ENCODE results near the gene MED17. TPM values are rescaled to one million over a fixed set of nuclear protein-coding genes. Genes with fewer than 3 reads are reported as not detected.

Gene MED17
- total and polyA plus RNA-seq, 2 of the 13 experiments (the other 11 are each of a cell fraction or from before 2014, with no cell fraction given): 23.1 to 37.0 TPM

GRCh38 chr11:93821617-93822016 lies 37.5 kb downstream of the MED17 start (continued):
- peak; percentile 75 for TF ChIP-seq FOXP4 (CRISPR knock-in tag; IDR thresholded peaks at IDR 0.05)
- TF ChIP-seq CREB1 (IDR thresholded peaks at IDR 0.05): no peak
- TF ChIP-seq CREB1 (CRISPR knock-in tag; IDR thresholded peaks at IDR 0.05): 0 out of 2 replicates have a peak, but pooled peaks have one; percentile 23
- TF ChIP-seq ZNF614 (CRISPR knock-in tag; IDR thresholded peaks at IDR 0.05; ENCODE audit: borderline replicate concordance): no peak
- no peak for TF ChIP-seq BATF2 (CRISPR knock-in tag; IDR thresholded peaks at IDR 0.05)
- peak; percentile 68 for TF ChIP-seq NCOA2 (CRISPR knock-in tag; IDR thresholded peaks at IDR 0.05)
- peak; percentile 41; the same call in 1 of the 2 replicates for TF ChIP-seq KDM6A (CRISPR knock-in tag; IDR thresholded peaks at IDR 0.05; ENCODE audit: low read depth)
- peak; percentile 78 for TF ChIP-seq HNF4A (CRISPR knock-in tag; IDR thresholded peaks at IDR 0.05)
- TF ChIP-seq SOX5 (CRISPR knock-in tag; IDR thresholded peaks at IDR 0.05; ENCODE audit: borderline replicate concordance): peak; percentile 66
- TF ChIP-seq CENPT (CRISPR knock-in tag; IDR thresholded peaks at IDR 0.05; ENCODE audit: low read depth): no peak
- no peak for TF ChIP-seq SOX6 (IDR thresholded peaks at IDR 0.05)
- peak; percentile 84 for TF ChIP-seq SOX6 (CRISPR knock-in tag; IDR thresholded peaks at IDR 0.05)
- 0 out of 2 replicates have a peak, but pooled peaks have one; percentile 2 for TF ChIP-seq SIX4 (CRISPR knock-in tag; IDR thresholded peaks at IDR 0.05)
- TF ChIP-seq ARID5B (CRISPR knock-in tag; IDR thresholded peaks at IDR 0.05): peak; percentile 57; the same call in 1 of the 2 replicates
- TF ChIP-seq REST (IDR thresholded peaks at IDR 0.05; ENCODE audit: borderline replicate concordance in 1 of 2, low read depth in 1 of 2, low read length in 2 of 2): 0 out of 4 replicates have a peak, but pooled peaks of 1 of the 2 experiments have one; percentile 16
- no peak for TF ChIP-seq ZNF770 (CRISPR knock-in tag; IDR thresholded peaks at IDR 0.05)
- TF ChIP-seq ZNF253 (CRISPR knock-in tag; IDR thresholded peaks at IDR 0.05; ENCODE audit: borderline replicate concordance): no peak
- 0 out of 2 replicates have a peak, but pooled peaks have one; percentile 24 for TF ChIP-seq HDAC2 (CRISPR knock-in tag; IDR thresholded peaks at IDR 0.05)
- TF ChIP-seq SYNCRIP (IDR thresholded peaks at IDR 0.05; ENCODE audit: insufficient read depth, low read depth, low read length): no peak

Measured in HepG2 (cell line).